HG03196 (cell line): Measurements from ENCODE around the gene SLC23A1.
A peak's percentile ranks its signal among the peaks of the same experiment; 100 is the strongest.

Experiments used
- ATAC-seq: cut with Tn5 transposase; IDR thresholded peaks from one replicate; pipeline ENCODE4 v1.9.1; 2021; ENCODE audit not compliant: unreplicated experiment

The SLC23A1 gene

GRCh38 chr5:139408191-139408590, 25.1 kb upstream of the SLC23A1 start:
- ATAC-seq = no peak

- ATAC-seq = no peak
Measured at GRCh38 chr5:139407517-139407916, 24.4 kb upstream of the SLC23A1 start.

GRCh38 chr5:139406963-139407362, 23.9 kb upstream of the SLC23A1 start:
- no peak for ATAC-seq

DNA sequence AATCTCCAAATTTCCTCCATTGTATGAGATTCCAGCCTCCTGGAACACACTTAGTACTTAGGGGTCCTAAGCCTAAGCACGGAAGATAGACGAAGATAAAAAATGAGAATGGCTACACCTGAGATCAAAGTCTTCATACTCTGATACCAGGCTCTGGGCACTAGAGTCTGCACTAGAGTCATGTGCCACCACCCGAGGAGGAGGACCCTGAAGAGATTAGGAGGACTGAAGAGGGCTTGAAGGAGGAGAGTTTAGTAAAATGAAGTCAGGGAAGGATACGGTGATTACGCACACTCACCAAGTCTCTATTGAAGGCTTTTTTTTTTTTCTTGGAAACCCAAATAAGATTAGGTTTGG, 21.4 kb upstream of the SLC23A1 start:
- ATAC-seq = no peak

GRCh38 chr5:139403787-139404483, 20.8 kb upstream of the SLC23A1 start, which contains the start of gene SPATA24:
TSS of gene SPATA24 (minus strand) at chr5:139404089. CDS start at chr5:139404060, 29 bp downstream.
- peak; percentile 83 for ATAC-seq

GRCh38 chr5:139403418-139403786, 20.3 kb upstream of the SLC23A1 start:
- no peak for ATAC-seq

DNA sequence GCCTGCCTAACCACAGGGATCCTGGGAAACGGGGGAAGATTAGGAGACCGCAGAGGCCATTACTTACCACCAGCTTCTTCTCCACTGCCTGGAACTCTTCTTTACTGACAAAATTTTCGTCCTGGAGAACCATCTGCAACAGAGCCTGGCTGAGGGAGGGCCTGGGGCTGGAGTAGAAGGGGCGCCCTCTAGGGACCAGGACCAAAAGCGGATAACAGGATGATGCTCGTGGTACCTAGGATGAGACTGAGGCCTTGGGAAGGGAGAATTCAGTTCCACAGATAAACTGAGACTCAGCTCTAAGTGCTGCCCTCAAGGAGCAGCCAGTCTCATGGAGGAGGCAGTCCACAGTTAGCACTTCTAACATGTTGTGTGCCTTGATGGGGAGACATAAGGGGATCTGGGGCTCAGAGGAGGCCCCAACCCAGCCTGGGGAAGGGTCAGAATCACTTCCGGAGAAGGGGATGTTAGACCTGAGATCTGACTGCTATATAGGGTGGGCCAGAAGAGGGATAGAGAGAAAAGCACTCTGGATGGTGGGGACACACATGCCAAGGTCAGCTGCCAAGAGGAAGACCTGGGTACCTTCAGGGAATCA, 19.6 kb upstream of the SLC23A1 start:
- ATAC-seq = no peak

- ATAC-seq = no peak
Measured at GRCh38 chr5:139401546-139401945, 18.4 kb upstream of the SLC23A1 start.

- ATAC-seq = peak; percentile 34
Measured at GRCh38 chr5:139399501-139400121, 16.5 kb upstream of the SLC23A1 start.

- no peak for ATAC-seq
Measured at GRCh38 chr5:139397921-139398320, 14.8 kb upstream of the SLC23A1 start.

DNA sequence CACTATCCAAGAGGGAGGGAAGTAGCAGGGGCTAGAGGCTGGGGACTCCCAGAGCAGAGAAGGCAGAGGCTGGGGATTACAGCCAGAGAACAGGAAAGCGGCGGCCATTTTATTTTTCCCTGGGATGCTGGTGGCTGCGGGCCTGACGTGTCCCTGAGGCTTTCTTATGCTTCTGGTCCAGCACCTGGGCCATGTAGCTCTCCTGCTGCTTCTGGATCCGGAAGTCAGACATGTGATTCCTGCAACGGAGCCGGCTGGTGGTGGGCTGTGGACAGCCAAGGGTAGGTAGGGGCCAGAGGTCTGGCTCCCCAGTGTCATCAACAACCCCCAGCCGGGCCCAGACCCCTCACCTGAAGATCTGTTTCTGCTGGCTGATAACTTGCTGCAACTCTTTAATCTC, 13.6 kb upstream of the SLC23A1 start:
- no peak for ATAC-seq

DNA sequence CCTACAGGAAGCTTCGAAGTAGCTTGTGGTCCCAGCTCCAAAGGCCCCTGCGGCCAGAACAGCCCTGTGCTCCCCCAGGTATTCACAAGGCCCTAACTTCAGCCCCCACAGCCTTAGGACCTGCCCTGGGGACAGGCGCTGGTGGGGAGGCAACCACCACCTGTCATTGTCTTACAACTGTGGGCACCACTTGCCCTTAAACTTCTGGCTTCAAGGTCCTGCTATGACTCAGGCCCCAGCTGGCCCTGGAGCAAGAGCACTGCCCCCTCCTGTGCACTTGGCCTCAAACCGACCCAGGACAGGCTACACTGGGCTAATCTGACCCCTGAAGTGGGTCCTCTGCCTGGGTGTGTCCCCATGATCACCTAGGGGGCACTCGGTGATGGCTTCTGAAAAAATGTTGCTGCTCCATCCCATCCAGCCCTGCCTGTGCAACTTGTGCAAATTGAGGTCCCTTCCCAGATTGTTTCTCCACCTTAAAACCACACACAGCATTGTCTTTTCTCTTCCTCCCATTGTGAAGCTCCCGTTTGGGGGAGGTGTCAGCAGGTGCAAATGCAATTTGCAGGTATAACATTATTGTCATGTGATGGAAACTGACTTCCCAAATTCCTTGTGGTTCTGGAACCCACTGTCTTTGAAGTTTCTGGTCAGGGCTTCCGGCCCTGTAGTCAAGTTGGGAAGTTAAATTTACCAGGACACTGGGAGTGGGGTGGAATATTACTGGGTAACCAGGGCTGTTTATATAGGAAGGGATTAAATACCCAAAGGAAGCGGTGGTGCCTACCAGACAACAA, 12.9 kb upstream of the SLC23A1 start:
- no peak for ATAC-seq

DNA sequence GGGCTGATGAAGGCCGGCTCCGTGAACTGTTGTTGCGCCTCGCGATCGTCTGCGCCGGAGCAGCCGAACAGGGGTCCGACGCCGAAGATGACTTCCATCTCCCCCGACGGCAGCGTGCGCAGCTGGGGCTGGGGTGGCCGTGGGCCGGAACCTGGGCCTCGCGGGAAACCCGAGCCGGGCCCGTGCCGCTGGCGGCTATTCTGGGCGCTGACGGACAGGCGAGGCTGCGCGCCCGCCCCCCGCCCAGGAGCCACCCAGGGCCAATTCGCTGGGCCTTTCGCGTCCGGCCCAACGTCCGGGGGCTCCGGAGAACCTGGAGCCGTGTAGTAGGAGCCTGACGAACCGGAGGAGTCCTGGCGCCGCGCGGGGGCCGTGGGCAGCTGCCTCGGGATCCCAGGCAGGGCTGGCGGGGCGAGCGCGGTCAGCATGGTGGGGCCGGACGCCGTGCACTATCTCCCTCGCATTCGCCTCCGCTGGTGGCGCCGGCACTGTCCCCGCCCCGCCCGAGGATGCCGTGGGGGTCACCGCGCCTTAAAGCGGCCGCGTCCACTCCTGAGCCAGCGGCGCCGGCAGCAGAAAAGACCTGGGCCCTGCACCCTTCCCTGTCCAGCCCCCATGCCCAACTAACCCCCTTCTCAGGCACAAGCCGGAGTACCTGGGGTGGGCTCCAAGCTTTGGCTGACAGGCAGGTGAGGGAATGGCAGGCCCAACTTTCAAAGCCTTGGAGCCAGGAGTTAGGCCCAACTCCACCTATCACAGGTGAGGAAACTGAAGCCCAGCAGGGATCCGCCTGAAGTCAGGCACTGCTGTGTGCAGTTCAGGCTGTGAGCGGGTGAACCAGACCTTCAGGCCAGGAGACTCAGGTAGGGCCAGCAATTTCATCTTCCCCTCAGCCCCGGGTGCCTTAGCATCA, 11.8 kb upstream of the SLC23A1 start, which contains the start of gene PROB1:
PROB1 (minus strand) TSS at position 451 of the 913 bp plus-strand sequence; CDS start at position 428, 23 bp downstream.
- ATAC-seq = no peak

DNA sequence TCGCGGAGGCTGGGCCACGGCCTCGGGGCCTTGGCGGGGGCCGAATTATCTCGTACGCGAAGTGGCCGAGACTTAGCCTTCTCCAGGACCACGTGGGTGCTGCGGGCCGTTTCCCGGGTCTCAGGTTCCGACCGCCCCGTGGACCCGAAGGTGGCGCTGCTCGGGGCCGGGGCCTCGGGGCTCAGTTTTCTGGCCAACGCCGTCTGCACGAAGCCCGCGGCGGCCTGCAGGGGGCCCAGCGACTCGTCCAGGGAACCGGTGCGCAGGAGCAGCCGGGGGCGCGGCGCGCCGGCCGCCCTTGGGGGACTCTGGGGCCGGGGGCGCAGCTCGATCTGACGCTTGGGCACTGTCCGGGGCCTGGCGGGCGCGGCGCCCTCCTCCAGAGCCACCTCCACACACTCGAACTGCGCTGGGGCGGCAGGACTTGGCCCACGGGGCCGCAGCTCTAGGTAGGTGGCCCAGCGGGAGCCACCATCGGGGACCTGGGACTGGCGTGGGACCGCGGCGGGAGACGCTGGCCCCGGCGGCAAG, 11.1 kb upstream of the SLC23A1 start:
- no peak for ATAC-seq

DNA sequence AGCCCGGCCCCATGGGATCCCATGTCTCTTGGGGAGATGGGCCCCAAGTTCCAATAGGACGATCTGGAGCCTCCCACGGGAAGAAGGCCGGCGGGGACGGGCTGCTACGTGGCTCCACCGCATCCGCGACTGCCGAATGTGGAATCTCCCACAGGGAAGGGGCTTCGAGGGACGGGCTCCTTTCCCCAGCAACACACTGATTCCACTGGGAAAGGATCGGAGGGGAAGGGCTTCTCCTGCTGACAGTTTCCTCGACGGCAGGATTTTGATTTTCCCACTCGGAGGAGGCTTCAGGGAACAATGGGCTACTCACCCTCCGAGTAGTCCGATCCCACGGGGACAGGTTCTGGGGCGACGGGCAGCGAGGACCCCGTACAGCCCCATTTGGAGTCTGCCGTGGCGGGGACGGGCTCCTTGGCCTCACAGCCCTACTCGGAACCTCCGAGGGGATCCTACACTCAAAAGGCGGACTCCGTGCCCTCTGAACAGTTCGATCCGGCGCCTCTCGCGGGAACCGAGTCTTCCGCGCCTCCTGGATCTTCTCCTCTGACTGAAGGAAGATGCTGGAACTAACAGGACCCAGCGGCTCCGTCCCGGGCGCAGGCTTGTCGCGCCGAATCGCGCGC, 10.5 kb upstream of the SLC23A1 start:
- ATAC-seq = no peak

GRCh38 chr5:139392678-139393496, 9.8 kb upstream of the SLC23A1 start:
- peak; percentile 40 for ATAC-seq

DNA sequence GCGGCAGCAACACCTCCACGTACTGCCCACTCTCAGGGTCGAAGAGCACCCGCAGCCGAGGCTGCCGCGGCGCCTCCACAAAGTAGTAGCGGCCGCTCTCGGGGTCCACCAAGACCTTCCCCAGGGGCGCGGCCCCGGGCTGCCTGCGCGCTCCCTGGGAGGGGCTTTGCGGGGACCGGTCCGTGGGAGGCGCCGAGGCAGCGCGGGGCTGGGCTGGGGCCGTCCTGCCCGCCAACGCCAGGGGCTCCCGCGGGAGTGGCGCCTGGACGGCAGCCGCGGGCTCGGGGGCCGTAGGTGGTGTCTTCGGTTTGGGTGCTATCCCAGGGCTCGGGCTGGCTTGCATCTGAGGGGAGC, 9.2 kb upstream of the SLC23A1 start:
- no peak for ATAC-seq

DNA sequence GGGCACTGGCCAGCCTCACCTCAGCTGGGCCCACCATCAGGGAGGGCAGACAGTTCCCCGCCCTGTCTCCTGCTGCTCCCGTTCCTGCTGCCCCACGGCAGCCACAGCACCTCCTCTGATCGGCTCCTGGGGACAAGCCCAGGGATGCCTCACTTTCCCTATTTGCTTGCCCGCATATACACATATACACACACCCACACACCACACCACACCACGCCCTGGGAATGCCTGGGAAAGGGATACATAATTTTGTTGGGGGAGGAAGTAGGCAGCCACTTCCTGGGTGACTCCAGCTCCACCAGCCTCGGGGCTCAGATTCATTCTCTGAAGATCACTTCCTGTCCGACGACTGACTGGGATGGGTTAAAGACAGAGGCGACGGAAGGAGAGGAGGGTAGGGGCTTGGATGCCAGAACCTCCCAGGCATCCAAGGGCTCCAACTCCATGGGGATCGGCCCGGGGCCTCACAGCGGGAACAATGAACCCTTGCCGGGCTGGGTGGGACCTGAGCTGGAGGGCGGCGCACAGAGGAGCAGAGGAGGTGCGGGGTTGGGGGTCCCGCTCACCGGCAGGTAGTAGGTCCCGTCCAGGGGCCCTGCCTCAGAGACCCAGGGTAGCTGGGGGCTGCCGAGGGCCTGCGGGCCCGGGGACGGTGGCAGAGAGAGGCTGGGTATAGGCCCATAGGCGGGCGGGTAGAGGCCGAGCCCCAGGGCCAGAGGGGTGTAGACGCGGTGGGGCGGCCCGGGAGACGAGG, 8.7 kb upstream of the SLC23A1 start:
- ATAC-seq = no peak
